HEK293 (cell line): Measurements from ENCODE around the gene FAM168A.

Experiments
- CTCF ChIA-PET: fragments of 350-600 bp; formaldehyde crosslinking; extraction: SDS; loops from one replicate; lab custom pipeline; 2021; ENCODE audit warnings: antibody characterized with exemption; lab: Yijun Ruan, JAX
- POLR2A ChIA-PET: fragments of 300-600 bp; formaldehyde crosslinking; extraction: SDS; loops from one replicate; lab custom pipeline; 2020; ENCODE audit warnings: antibody characterized with exemption, inconsistent platforms; lab: Yijun Ruan, JAX
- H3K27ac ChIP-seq: fragments of 200-500 bp; sonication (Bioruptor generic); 2 replicates; pipeline ENCODE4 v1.5.1; 2014; ENCODE audit warnings: low read depth, low read length, control low read depth, inconsistent platforms; ENCODE audit errors: extremely low read depth
- H3K36me3 ChIP-seq, 2 experiments: fragments of 200-500 bp in 1 of 2; sonication (Bioruptor generic) in 1 of 2; 1 replicate in 1 of 2; 2 replicates in 1 of 2; pipeline ENCODE4 v1.5.1; 2014 to 2017; ENCODE audit warnings: inconsistent platforms in 2 of 2, low read length in 2 of 2; ENCODE audit not compliant: control insufficient read depth in 2 of 2, insufficient read depth in 1 of 2
- H3K4me1 ChIP-seq: fragments of 200-500 bp; sonication (Bioruptor generic); 2 replicates; pipeline ENCODE4 v1.5.1; 2014; ENCODE audit warnings: mild to moderate bottlenecking, low read length, inconsistent platforms; ENCODE audit not compliant: control insufficient read depth, insufficient read depth
- H3K4me3 ChIP-seq: 2 replicates; pipeline ENCODE4 v1.5.1; 2011; ENCODE audit warnings: low read depth, mild to moderate bottlenecking, control low read depth, low read length, moderate library complexity
- H3K9me3 ChIP-seq: fragments of 200-500 bp; sonication (Bioruptor generic); 2 replicates; pipeline ENCODE4 v1.5.1; 2014; ENCODE audit warnings: low read depth, low read length, inconsistent platforms; ENCODE audit not compliant: control insufficient read depth, insufficient read depth
- BCL11B ChIP-seq: fragments of 450-650 bp; formaldehyde crosslinking; IDR thresholded peaks from 2 replicates; pipeline ENCODE4 v1.5.1; 2016; ENCODE audit warnings: low read depth, missing biosample characterization, missing genetic modification characterization
- HOXD13 ChIP-seq: sonication (generic); formaldehyde crosslinking; IDR thresholded peaks from 2 replicates; pipeline ENCODE4 v1.8.0; 2022; ENCODE audit warnings: missing genetic modification reagents, borderline replicate concordance
- YY1 ChIP-seq: fragments of 450-650 bp; formaldehyde crosslinking; IDR thresholded peaks from 2 replicates; pipeline ENCODE4 v1.5.1; 2018; ENCODE audit warnings: missing biosample characterization, missing genetic modification characterization
- ZBTB17 ChIP-seq: fragments of 450-650 bp; formaldehyde crosslinking; IDR thresholded peaks from 2 replicates; pipeline ENCODE4 v1.5.1; 2016; ENCODE audit warnings: missing biosample characterization, missing genetic modification characterization
- ZBTB26 ChIP-seq: fragments of 450-650 bp; formaldehyde crosslinking; optimal IDR thresholded peaks from 2 replicates; pipeline ENCODE3; 2016; ENCODE audit warnings: missing biosample characterization, mild to moderate bottlenecking, missing genetic modification characterization
- ZEB2 ChIP-seq: fragments of 450-650 bp; formaldehyde crosslinking; IDR thresholded peaks from 2 replicates; pipeline ENCODE4 v1.5.1; 2016; ENCODE audit warnings: missing biosample characterization, missing genetic modification characterization
- ZNF175 ChIP-seq: fragments of 450-650 bp; formaldehyde crosslinking; IDR thresholded peaks from 2 replicates; pipeline ENCODE4 v1.5.1; 2016; ENCODE audit warnings: missing biosample characterization, missing genetic modification characterization
- ZNF19 ChIP-seq: fragments of 450-650 bp; formaldehyde crosslinking; IDR thresholded peaks from 2 replicates; pipeline ENCODE4; 2016; ENCODE audit warnings: missing biosample characterization, missing genetic modification characterization, low read depth
- ZNF202 ChIP-seq: fragments of 450-650 bp; formaldehyde crosslinking; IDR thresholded peaks from 2 replicates; pipeline ENCODE4 v1.5.1; 2016; ENCODE audit warnings: missing biosample characterization, missing genetic modification characterization, borderline replicate concordance
- ZNF239 ChIP-seq: fragments of 450-650 bp; formaldehyde crosslinking; IDR thresholded peaks from 2 replicates; pipeline ENCODE4 v1.5.1; 2016; ENCODE audit warnings: missing biosample characterization, missing genetic modification characterization
- ZNF24 ChIP-seq: fragments of 450-650 bp; formaldehyde crosslinking; IDR thresholded peaks from 2 replicates; pipeline ENCODE4 v1.5.1; 2016; ENCODE audit warnings: missing biosample characterization, missing genetic modification characterization
- ZNF280D ChIP-seq: fragments of 450-650 bp; formaldehyde crosslinking; IDR thresholded peaks from 2 replicates; pipeline ENCODE4 v1.5.1; 2016; ENCODE audit warnings: missing biosample characterization, missing genetic modification characterization
- ZNF324 ChIP-seq: fragments of 450-650 bp; formaldehyde crosslinking; IDR thresholded peaks from 2 replicates; pipeline ENCODE4 v1.5.1; 2016; ENCODE audit warnings: missing biosample characterization, missing genetic modification characterization
- ZNF391 ChIP-seq: fragments of 450-650 bp; formaldehyde crosslinking; IDR thresholded peaks from 2 replicates; pipeline ENCODE4 v1.5.1; 2016; ENCODE audit warnings: low read depth, missing biosample characterization, missing genetic modification characterization, borderline replicate concordance
- ZNF621 ChIP-seq: fragments of 450-650 bp; formaldehyde crosslinking; IDR thresholded peaks from 2 replicates; pipeline ENCODE4 v1.5.1; 2017; ENCODE audit warnings: missing biosample characterization, missing genetic modification characterization
- ZNF660 ChIP-seq: fragments of 450-650 bp; IDR thresholded peaks from 2 replicates; pipeline ENCODE4 v1.5.1; 2018; ENCODE audit warnings: missing biosample characterization, mild to moderate bottlenecking, missing genetic modification characterization
- ZNF664 ChIP-seq: fragments of 450-650 bp; formaldehyde crosslinking; IDR thresholded peaks from 2 replicates; pipeline ENCODE4 v1.5.1; 2016; ENCODE audit warnings: missing biosample characterization, missing genetic modification characterization
- ZNF777 ChIP-seq: fragments of 450-650 bp; formaldehyde crosslinking; IDR thresholded peaks from 2 replicates; pipeline ENCODE4 v1.5.1; 2017; ENCODE audit warnings: missing biosample characterization, missing genetic modification characterization, borderline replicate concordance
- TF ChIP-seq, protein P1 (sequence below): fragments of 450-650 bp; IDR thresholded peaks from 2 replicates; pipeline ENCODE4 v1.5.1; 2018; ENCODE audit warnings: missing biosample characterization, missing genetic modification characterization
- TF ChIP-seq, protein P2 (sequence below): fragments of 450-650 bp; formaldehyde crosslinking; conservative IDR thresholded peaks from 2 replicates; pipeline ENCODE4 v1.5.1; 2016; ENCODE audit warnings: low read depth, missing biosample characterization, missing genetic modification characterization
- TF ChIP-seq, protein P3 (sequence below): fragments of 450-650 bp; formaldehyde crosslinking; IDR thresholded peaks from 2 replicates; pipeline ENCODE4 v1.5.1; 2016; ENCODE audit warnings: missing biosample characterization, missing genetic modification characterization
- TF ChIP-seq, protein P4 (sequence below): sonication (generic); formaldehyde crosslinking; IDR thresholded peaks from 2 replicates; pipeline ENCODE4 v1.8.1; 2022; ENCODE audit warnings: mild to moderate bottlenecking, moderate library complexity, missing genetic modification reagents

The FAM168A gene

DNA sequence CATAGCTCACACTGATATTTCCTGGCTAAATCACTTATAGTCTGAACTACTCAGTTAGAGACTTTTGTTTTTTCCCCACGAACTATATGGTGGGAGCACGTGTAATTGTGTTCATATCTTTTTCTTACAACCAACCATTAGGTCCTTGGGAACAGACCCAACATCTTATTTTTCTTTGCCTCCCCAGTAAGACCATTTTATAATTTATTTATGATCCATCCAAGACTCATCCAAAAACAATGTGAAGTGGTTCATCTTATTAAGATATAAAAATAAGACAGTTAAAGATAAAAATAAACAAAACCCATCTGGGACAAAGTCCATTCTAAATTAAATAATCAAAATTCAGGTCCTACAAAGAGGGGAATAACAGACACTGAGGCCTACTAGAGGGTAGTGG, 90.8 kb downstream of the FAM168A start (continued):
- TF ChIP-seq, protein P1, sequence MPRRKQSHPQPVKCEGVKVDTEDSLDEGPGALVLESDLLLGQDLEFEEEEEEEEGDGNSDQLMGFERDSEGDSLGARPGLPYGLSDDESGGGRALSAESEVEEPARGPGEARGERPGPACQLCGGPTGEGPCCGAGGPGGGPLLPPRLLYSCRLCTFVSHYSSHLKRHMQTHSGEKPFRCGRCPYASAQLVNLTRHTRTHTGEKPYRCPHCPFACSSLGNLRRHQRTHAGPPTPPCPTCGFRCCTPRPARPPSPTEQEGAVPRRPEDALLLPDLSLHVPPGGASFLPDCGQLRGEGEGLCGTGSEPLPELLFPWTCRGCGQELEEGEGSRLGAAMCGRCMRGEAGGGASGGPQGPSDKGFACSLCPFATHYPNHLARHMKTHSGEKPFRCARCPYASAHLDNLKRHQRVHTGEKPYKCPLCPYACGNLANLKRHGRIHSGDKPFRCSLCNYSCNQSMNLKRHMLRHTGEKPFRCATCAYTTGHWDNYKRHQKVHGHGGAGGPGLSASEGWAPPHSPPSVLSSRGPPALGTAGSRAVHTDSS (tag by site-specific recombination) = no peak
- no peak for TF ChIP-seq ZEB2 (tag by site-specific recombination)
- TF ChIP-seq ZNF391 = no peak
- no peak for TF ChIP-seq ZNF664
- TF ChIP-seq YY1 (tag by site-specific recombination) = no peak
- no peak for TF ChIP-seq ZNF324

- TF ChIP-seq, protein P2, sequence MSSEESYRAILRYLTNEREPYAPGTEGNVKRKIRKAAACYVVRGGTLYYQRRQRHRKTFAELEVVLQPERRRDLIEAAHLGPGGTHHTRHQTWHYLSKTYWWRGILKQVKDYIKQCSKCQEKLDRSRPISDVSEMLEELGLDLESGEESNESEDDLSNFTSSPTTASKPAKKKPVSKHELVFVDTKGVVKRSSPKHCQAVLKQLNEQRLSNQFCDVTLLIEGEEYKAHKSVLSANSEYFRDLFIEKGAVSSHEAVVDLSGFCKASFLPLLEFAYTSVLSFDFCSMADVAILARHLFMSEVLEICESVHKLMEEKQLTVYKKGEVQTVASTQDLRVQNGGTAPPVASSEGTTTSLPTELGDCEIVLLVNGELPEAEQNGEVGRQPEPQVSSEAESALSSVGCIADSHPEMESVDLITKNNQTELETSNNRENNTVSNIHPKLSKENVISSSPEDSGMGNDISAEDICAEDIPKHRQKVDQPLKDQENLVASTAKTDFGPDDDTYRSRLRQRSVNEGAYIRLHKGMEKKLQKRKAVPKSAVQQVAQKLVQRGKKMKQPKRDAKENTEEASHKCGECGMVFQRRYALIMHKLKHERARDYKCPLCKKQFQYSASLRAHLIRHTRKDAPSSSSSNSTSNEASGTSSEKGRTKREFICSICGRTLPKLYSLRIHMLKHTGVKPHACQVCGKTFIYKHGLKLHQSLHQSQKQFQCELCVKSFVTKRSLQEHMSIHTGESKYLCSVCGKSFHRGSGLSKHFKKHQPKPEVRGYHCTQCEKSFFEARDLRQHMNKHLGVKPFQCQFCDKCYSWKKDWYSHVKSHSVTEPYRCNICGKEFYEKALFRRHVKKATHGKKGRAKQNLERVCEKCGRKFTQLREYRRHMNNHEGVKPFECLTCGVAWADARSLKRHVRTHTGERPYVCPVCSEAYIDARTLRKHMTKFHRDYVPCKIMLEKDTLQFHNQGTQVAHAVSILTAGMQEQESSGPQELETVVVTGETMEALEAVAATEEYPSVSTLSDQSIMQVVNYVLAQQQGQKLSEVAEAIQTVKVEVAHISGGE = no peak
- TF ChIP-seq ZNF280D = no peak
- TF ChIP-seq ZNF24 = no peak
- no peak for TF ChIP-seq ZNF660
- TF ChIP-seq, all 188 proteins: peak for 0
- Histone ChIP-seq H3K4me3 (no peak overlapping the region), H3K9me3 (no peaks in the 10 kb centered on the region), H3K4me1 (peaks cover 6% of the 10 kb centered on the region; the same call in 1 of the 2 replicates), H3K27ac (no peak overlapping the region), H3K36me3 (no peaks in the 10 kb centered on the region)
- ChIA-PET POLR2A (interaction anchor here (1.5 kb wide), 1 partner anchor 61 kb away, joined by 3 read pairs; no protein-coding TSS in a partner anchor), CTCF (interaction anchor here (2.0 kb wide), 1 partner anchor 27 kb away, joined by 8 read pairs; no protein-coding TSS in a partner anchor)
Observed at GRCh38 chr11:73506038-73506437, 91.9 kb downstream of the FAM168A start.

GRCh38 chr11:73498343-73498742, 99.6 kb downstream of the FAM168A start:
- no peaks in the 10 kb centered on the region for H3K9me3 ChIP-seq
- no peaks in the 10 kb centered on the region; a peak in 1 of 3 replicates for H3K36me3 ChIP-seq
- ChIA-PET CTCF (interaction anchor here (0.7 kb wide), 1 partner anchor 33 kb away, joined by 3 read pairs; no protein-coding TSS in a partner anchor), POLR2A (no interaction called here)
- H3K27ac ChIP-seq = no peak overlapping the region
- no peaks in the 10 kb centered on the region for H3K4me1 ChIP-seq
- no peak overlapping the region for H3K4me3 ChIP-seq
- TF ChIP-seq ZNF239 (tag by site-specific recombination) (no peak), ZBTB26 (tag by site-specific recombination) (no peak), ZNF175 (tag by site-specific recombination) (no peak), HOXD13 (CRISPR knock-in tag) (no peak), ZNF324 (no peak), ZBTB17 (tag by site-specific recombination) (no peak), BCL11B (tag by site-specific recombination) (no peak), ZNF202 (no peak), ZNF777 (tag by site-specific recombination) (no peak), ZNF19 (tag by site-specific recombination) (no peak), ZNF621 (tag by site-specific recombination) (no peak)
- TF ChIP-seq, protein P3, sequence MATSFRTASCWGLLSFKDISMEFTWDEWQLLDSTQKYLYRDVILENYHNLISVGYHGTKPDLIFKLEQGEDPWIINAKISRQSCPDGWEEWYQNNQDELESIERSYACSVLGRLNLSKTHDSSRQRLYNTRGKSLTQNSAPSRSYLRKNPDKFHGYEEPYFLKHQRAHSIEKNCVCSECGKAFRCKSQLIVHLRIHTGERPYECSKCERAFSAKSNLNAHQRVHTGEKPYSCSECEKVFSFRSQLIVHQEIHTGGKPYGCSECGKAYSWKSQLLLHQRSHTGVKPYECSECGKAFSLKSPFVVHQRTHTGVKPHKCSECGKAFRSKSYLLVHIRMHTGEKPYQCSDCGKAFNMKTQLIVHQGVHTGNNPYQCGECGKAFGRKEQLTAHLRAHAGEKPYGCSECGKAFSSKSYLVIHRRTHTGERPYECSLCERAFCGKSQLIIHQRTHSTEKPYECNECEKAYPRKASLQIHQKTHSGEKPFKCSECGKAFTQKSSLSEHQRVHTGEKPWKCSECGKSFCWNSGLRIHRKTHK (tag by site-specific recombination) = no peak
- TF ChIP-seq, protein P4, sequence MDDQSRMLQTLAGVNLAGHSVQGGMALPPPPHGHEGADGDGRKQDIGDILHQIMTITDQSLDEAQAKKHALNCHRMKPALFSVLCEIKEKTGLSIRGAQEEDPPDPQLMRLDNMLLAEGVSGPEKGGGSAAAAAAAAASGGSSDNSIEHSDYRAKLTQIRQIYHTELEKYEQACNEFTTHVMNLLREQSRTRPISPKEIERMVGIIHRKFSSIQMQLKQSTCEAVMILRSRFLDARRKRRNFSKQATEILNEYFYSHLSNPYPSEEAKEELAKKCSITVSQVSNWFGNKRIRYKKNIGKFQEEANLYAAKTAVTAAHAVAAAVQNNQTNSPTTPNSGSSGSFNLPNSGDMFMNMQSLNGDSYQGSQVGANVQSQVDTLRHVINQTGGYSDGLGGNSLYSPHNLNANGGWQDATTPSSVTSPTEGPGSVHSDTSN (CRISPR knock-in tag) = no peak
